ENCODE results near the gene GPR137. TPM values are rescaled to one million over a fixed set of nuclear protein-coding genes. Genes with fewer than 3 reads are reported as not detected.

Gene GPR137
- total RNA-seq, 2 experiments from 2014 or later: 32.5 to 35.7 TPM

Other genes starting within 250 kb of the GPR137 start
- gene FLRT1, start 249.9 kb upstream of the GPR137 start, total RNA-seq: not detected
- gene MACROD1, start 119.7 kb upstream of the GPR137 start, total RNA-seq: 10 to 100 TPM; 27.6 to 29.6 TPM
- gene STIP1, start 99.7 kb upstream of the GPR137 start, total RNA-seq: 100 to 1,000 TPM; 373 to 379 TPM
- 100 to 1,000 TPM; 217 to 235 TPM for gene FERMT3, start 79.1 kb upstream of the GPR137 start, total RNA-seq
- gene TRPT1, start 59.7 kb upstream of the GPR137 start, total RNA-seq: 10 to 100 TPM; 24.1 to 24.4 TPM
- gene NUDT22, start 59.6 kb upstream of the GPR137 start, total RNA-seq: 10 to 100 TPM; 58.4 to 69.6 TPM
- 10 to 100 TPM; 16.5 to 17.7 TPM for gene DNAJC4, start 55.3 kb upstream of the GPR137 start, total RNA-seq
- 10 to 100 TPM; 84.7 to 85.8 TPM for gene VEGFB, start 51.3 kb upstream of the GPR137 start, total RNA-seq
- 10 to 100 TPM; 21.9 to 22.8 TPM for gene FKBP2, start 44.8 kb upstream of the GPR137 start, total RNA-seq
- gene PPP1R14B, start 38.9 kb upstream of the GPR137 start, total RNA-seq: 100 to 1,000 TPM; 332 to 336 TPM
- 1 to 10 TPM; 7.3 to 7.4 TPM for gene PLCB3, start 34.3 kb upstream of the GPR137 start, total RNA-seq
- 10 to 100 TPM; 23.5 to 24.2 TPM for gene BAD, start 1.2 kb upstream of the GPR137 start, total RNA-seq
- not detected for gene KCNK4, start 5.5 kb downstream of the GPR137 start, total RNA-seq
- not detected for gene CATSPERZ, start 14.5 kb downstream of the GPR137 start, total RNA-seq
- gene ESRRA, start 19.7 kb downstream of the GPR137 start, total RNA-seq: 10 to 100 TPM; 46.5 to 46.9 TPM
- 100 to 1,000 TPM; 235 to 248 TPM for gene TRMT112, start 31.7 kb downstream of the GPR137 start, total RNA-seq
- 100 to 1,000 TPM; 111 to 116 TPM for gene PRDX5, start 32.3 kb downstream of the GPR137 start, total RNA-seq
- gene CCDC88B, start 54.4 kb downstream of the GPR137 start, total RNA-seq: 10 to 100 TPM; 73.5 to 74.5 TPM
- gene RPS6KA4, start 73.3 kb downstream of the GPR137 start, total RNA-seq: 10 to 100 TPM; 20.3 to 24.5 TPM

All from activated naive CD8-positive, alpha-beta T cell treated with anti-CD3 and anti-CD28 coated beads for 36 hours (primary cell).